T-helper 2 cell (primary cell): Measurements from ENCODE around the gene ANKS1B.
A peak's percentile ranks its signal among the peaks of the same experiment; 100 is the strongest.

ENCODE experiments used
- DNase-seq, 5 experiments: peaks; one replicate each; pipeline versions ENCODE4 v3.0.0 to v3.0.0-alpha.2; 2012 to 2022

Gene ANKS1B

GRCh38 chr12:99154983-99155336 is 829.8 kb downstream of the ANKS1B start:
- DNase-seq: no peak

- no peak for DNase-seq
Measured at GRCh38 chr12:99154216-99154982, 830.3 kb downstream of the ANKS1B start.

- DNase-seq: no peak
Measured at GRCh38 chr12:99153293-99153692, 831.4 kb downstream of the ANKS1B start.

- no peak for DNase-seq
Measured at GRCh38 chr12:99152337-99152736, 832.4 kb downstream of the ANKS1B start.

- no peak for DNase-seq
Measured at GRCh38 chr12:99151744-99152143, 833.0 kb downstream of the ANKS1B start.

- DNase-seq: no peak
Measured at GRCh38 chr12:99147130-99147529, 837.6 kb downstream of the ANKS1B start.

- DNase-seq: no peak
Measured at GRCh38 chr12:99146730-99147129, 838.0 kb downstream of the ANKS1B start.

GRCh38 chr12:99146185-99146584 is 838.6 kb downstream of the ANKS1B start:
- no peak for DNase-seq

GRCh38 chr12:99142651-99143050 is 842.1 kb downstream of the ANKS1B start:
- no peak for DNase-seq

GRCh38 chr12:99140017-99140720 is 844.6 kb downstream of the ANKS1B start:
- DNase-seq: no peak

GRCh38 chr12:99138393-99138792 is 846.3 kb downstream of the ANKS1B start:
- no peak for DNase-seq

- no peak for DNase-seq
Measured at GRCh38 chr12:99137124-99137855, 847.4 kb downstream of the ANKS1B start.

GRCh38 chr12:99136516-99136915 is 848.2 kb downstream of the ANKS1B start:
- DNase-seq: no peak

GRCh38 chr12:99135376-99135775 is 849.4 kb downstream of the ANKS1B start:
- DNase-seq: no peak

- no peak for DNase-seq
Measured at GRCh38 chr12:99133401-99133800, 851.3 kb downstream of the ANKS1B start.

GRCh38 chr12:99131751-99132199 is 853.0 kb downstream of the ANKS1B start:
- DNase-seq: no peak

- DNase-seq: peak in 1 of 5 experiments; percentile 42
Measured at GRCh38 chr12:99130808-99131553, 853.8 kb downstream of the ANKS1B start.

GRCh38 chr12:99128246-99128802 is 856.4 kb downstream of the ANKS1B start:
- no peak for DNase-seq

- DNase-seq: no peak
Measured at GRCh38 chr12:99122959-99123358, 861.8 kb downstream of the ANKS1B start.

- DNase-seq: no peak
Measured at GRCh38 chr12:99122496-99122895, 862.2 kb downstream of the ANKS1B start.

GRCh38 chr12:99121546-99121945 is 863.2 kb downstream of the ANKS1B start:
- no peak for DNase-seq

GRCh38 chr12:99119943-99120342 is 864.8 kb downstream of the ANKS1B start:
- no peak for DNase-seq
